Muscle of arm (tissue), 12 donors: ENCODE measurements around the gene ALOX12. TPM values are rescaled to one million over a fixed set of nuclear protein-coding genes. Genes with fewer than 3 reads are reported as not detected.

ENCODE experiments used
- DNase-seq: peaks from one replicate; pipeline ENCODE4 v3.0.0-alpha.2; 2013
- polyA plus RNA-seq, 12 donors: library from polyadenylated mRNA; unstranded; fragments of 120-200 nt; gene quantifications; one replicate each; pipeline ENCODE4 v1.2.1, GENCODE V29; 2013; ENCODE audit not compliant: insufficient read length in 12 of 12

The ALOX12 gene
- polyA plus RNA-seq, 12 donors: 0.62 to 4.0 (median 1.3) TPM; not detected in 2

DNA sequence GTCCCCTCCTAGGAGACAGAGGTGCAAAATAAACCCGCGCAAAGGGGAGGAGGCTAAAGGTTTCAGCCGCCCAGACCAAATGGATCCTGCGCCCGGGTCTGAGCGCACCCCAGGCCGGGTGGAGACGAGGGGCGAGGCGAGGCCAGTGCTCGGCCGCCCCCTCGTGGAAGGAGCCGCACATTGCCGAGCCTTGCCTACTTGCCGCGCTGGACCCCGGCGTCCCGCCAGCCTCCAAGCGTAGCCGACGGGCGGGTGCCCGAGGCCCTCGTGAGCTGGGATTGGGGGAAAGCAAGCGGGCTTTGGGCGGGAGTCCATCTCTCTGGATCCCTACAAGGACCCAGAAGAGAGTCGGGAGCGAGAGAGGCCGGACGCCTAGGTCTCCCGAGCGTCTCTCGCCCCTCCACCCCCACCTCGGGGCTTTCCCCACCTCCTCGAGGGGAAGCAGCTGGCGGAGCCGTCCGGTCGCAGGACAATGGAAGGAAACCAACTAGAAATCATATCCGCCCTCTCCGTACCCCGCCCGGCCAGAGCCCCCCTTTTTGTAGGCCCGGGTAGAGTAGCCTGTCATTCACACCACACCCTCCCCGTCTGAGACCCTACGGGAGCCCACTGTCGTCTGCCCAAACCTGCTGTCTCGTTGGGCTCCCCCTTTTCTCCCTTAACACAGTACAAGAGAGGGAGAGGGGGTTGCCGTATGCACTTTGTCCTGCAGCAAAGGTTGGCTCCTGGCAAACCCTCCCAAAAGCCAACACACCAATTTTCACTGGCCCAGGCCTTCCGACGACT lies 26.3 kb downstream of the ALOX12 start:
- DNase-seq: peak; percentile 75

DNA sequence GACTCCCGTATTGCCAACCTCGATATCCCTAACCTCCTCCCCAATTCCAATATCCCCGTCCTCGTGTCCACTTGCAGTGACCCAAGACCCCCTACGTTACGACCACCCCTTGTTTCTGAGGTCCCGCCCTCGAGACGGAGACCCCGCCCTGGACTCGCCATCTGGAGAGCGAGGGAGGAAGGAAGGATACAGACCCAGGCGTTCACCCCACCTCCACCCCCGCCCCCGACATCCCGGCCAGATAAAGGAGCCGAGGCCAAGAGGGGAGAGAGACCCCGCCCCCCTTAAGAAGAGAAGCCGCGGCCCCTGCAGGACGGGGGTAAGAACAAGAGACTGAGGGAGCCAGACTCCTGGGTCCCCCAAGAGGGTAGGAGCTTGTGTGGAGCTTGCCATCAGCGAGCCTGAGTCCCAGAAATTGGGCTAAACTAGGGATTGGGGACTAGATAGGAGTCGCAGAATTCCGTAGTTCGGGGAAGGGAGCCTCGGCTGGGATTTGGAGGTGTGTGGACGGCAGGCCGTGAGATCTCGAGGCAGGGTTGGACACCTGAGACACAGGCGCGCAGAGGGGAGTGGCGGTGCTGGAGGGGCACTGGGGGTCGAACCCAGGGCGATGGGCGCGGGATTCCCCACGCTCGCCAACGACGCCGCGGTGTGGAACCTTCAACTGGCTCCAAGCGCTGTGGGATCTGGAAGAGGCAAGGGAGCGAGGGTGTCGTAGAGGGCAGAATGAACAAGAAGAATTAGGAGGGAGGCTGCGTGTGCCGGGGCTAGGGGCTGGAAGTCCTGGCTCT lies 27.1 kb downstream of the ALOX12 start, which contains the start of gene BCL6B:
TSS of gene BCL6B (plus strand) at position 270 of the 791 bp plus-strand sequence. CDS start 622 bp downstream, outside the sequence.
- no peak for DNase-seq

DNA sequence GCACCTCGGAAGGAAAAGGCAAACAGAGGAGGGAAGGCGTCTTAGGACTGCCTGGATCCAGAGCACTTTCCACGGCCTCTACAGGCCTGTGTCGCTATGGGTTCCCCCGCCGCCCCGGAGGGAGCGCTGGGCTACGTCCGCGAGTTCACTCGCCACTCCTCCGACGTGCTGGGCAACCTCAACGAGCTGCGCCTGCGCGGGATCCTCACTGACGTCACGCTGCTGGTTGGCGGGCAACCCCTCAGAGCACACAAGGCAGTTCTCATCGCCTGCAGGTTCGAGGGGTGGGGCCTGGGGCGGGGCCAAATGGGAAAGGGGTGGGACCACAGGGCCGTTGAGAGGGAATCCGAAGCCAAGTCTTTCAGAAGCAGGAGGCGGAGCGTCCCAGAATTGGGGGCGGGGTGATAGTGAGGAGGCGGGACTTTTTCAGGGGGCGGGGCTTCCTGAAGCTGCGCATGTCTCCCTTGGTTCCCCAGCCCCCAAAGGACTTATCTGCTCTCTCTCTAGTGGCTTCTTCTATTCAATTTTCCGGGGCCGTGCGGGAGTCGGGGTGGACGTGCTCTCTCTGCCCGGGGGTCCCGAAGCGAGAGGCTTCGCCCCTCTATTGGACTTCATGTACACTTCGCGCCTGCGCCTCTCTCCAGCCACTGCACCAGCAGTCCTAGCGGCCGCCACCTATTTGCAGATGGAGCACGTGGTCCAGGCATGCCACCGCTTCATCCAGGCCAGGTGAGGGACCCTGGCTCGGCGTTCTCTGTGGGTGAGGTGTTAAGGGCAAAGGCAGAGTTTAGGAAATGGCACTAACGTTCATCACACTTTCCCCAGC lies 27.9 kb downstream of the ALOX12 start:
- DNase-seq: peak; percentile 72

DNA sequence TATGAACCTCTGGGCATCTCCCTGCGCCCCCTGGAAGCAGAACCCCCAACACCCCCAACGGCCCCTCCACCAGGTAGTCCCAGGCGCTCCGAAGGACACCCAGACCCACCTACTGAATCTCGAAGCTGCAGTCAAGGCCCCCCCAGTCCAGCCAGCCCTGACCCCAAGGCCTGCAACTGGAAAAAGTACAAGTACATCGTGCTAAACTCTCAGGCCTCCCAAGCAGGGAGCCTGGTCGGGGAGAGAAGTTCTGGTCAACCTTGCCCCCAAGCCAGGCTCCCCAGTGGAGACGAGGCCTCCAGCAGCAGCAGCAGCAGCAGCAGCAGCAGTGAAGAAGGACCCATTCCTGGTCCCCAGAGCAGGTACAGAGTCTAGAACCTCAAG lies 28.5 kb downstream of the ALOX12 start:
- no peak for DNase-seq

DNA sequence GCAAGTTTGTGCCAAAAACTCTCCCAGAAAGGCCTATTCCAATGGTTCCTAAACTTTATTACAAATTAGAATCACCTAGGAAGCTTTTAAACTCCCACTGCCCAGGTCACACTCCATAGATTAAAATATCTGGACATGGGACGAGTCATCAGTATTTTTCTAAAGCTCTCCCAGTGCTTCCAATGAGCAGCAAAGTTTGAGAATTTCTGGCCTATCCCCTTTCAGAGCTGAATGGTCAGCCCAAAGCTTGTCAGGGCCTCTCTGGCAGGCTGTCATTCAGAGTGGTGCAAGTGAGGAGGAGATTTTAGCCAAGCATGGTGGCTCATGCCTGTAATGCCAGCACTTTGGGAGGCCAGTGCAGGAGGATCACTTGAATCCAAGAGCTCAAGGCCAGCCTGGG lies 29.4 kb downstream of the ALOX12 start:
- DNase-seq: no peak

DNA sequence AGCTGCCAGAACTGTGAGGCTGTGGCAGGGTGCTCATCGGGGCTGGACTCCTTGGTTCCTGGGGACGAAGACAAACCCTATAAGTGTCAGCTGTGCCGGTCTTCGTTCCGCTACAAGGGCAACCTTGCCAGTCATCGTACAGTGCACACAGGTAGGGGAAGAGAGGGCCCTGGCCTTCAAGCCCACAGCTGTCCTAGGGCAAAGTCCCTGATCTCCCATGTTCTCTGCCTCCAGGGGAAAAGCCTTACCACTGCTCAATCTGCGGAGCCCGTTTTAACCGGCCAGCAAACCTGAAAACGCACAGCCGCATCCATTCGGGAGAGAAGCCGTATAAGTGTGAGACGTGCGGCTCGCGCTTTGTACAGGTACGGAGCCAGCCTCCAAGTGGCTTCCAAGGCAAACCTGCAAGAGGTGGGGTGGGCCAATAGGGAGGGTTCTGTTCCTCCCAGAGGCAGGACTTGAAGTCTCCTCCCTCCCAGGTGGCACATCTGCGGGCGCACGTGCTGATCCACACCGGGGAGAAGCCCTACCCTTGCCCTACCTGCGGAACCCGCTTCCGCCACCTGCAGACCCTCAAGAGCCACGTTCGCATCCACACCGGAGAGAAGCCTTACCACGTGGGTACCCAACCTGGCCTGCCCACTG lies 30.7 kb downstream of the ALOX12 start:
- no peak for DNase-seq

DNA sequence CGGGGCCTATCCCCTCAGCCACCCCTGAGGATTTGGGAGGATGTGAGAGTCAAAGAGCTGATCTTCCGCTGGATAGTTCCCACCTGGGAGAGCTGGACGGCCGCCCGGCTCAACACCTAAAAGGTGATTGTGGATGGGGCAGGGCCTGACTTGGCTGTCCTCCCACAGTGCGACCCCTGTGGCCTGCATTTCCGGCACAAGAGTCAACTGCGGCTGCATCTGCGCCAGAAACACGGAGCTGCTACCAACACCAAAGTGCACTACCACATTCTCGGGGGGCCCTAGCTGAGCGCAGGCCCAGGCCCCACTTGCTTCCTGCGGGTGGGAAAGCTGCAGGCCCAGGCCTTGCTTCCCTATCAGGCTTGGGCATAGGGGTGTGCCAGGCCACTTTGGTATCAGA lies 31.5 kb downstream of the ALOX12 start:
- DNase-seq: no peak

DNA sequence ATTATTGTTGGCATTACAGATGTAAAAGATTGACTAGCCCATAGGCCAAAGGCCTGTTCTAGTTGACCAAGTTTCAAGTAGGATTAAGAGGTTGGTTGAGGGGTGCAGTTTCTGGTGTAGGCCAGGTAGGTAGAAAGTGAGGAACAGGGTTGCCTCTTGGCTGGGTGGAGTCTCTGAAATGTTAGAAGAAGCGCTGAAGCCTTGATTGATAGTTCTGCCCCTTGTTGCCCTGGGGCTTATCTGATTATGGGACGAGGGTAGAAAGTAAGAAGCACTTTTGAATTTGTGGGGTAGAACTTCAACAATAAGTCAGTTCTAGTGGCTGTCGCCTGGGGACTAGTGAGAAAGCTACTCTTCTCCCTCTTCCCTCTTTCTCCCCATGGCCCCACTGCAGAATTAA lies 33.2 kb downstream of the ALOX12 start:
- DNase-seq: no peak

DNA sequence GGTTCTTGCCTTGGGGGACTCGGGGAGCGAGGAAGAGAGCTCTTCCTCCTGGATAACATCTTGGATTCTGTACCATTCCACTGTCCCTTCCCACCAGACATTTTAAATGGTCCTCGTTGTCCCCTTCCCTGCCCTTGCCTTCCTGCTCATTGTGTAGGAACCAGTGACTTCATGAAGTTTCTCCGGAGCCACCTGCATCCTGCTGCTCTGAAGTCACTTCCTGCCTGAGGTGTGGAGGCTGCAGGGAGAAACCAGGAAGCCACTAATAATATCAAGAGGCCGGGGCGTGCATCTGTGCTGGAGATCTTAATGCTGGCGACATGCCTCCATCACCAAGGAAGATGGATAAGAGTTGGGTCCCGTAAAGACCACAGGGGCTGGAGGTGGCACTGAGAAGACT lies 33.8 kb downstream of the ALOX12 start:
- DNase-seq: no peak

DNA sequence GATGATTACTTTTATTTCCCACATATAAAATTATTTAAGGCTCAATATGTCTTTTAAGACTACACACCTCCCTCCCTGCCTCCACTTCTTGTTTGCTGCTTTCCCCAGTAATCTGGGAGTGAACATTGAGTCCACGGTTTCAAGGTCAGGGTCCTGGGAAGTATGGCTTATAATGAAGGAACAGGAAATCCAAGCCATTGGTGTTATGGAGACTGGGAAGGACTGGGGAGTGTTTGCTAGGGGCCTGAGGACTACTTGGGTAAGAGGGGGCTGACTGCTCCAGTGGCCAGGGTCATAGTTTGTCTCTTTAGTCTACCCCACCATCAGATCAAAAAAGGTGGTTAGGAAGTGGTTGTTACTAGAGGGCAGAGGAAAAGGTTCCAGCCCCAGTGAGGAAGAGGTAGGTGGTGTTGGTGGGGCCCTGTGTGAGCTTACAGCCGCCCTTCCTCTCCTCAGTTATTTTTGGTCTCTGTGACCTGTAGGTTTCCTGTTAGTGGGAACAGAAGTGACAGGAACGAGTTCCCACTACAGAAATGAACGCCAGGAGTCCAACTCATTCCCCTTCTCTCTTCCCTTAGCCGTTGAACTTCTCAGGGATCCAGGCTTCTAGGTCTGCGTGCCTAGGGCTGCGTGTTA lies 39.2 kb downstream of the ALOX12 start:
- DNase-seq: no peak

DNA sequence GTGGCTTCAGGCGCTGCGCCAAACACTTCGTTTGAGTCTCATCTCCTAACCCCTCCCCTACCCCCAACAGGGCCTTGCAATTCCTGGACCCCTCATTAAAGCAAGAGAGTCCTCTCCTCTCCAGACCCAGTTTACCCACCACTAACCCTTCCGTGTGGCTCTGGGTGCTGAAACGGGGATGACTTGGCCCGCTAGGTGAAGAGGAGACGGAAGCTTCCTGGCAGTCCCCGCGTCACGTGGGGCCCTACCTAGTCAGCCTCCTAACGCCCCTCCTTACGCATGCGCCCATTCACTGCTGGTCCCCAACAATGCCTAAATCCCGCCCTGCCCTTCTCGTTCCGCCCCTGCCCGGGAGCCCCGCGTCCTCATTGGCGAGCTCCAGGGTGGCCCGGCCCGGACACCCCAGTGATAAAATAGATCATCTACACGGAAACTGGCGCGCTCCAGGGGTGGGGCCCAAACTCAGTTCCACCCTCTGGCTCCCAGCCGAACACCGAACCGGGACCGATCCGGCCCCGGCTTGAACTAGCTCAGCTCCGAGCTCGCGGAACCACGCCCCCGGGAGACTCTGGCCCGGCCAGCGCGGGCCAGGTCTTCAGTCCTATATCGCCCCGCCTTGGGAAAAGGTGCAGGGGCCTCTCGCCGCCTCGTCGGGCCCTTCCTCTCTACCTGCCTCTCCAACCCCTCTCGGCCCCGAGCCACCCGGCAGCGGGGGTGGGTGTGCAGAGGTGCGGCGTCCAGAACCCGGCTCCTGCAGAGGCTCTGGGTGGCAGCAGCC lies 39.9 kb downstream of the ALOX12 start, which contains the start of gene SLC16A13:
TSS of gene SLC16A13 (plus strand) at position 425 of the 778 bp plus-strand sequence. CDS start 368 bp downstream, outside the sequence.
- peak; percentile 84 for DNase-seq

DNA sequence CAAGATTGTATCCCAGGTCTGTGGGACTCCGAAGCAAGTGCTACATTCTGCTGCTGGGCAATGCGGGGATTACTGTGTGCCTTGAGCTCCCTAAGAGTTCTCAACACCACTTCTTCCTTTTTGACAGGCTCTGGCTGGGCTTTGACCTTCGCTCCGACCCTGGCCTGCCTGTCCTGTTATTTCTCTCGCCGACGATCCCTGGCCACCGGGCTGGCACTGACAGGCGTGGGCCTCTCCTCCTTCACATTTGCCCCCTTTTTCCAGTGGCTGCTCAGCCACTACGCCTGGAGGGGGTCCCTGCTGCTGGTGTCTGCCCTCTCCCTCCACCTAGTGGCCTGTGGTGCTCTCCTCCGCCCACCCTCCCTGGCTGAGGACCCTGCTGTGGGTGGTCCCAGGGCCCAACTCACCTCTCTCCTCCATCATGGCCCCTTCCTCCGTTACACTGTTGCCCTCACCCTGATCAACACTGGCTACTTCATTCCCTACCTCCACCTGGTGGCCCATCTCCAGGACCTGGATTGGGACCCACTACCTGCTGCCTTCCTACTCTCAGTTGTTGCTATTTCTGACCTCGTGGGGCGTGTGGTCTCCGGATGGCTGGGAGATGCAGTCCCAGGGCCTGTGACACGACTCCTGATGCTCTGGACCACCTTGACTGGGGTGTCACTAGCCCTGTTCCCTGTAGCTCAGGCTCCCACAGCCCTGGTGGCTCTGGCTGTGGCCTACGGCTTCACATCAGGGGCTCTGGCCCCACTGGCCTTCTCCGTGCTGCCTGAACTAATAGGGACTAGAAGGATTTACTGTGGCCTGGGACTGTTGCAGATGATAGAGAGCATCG lies 42.4 kb downstream of the ALOX12 start:
- no peak for DNase-seq

DNA sequence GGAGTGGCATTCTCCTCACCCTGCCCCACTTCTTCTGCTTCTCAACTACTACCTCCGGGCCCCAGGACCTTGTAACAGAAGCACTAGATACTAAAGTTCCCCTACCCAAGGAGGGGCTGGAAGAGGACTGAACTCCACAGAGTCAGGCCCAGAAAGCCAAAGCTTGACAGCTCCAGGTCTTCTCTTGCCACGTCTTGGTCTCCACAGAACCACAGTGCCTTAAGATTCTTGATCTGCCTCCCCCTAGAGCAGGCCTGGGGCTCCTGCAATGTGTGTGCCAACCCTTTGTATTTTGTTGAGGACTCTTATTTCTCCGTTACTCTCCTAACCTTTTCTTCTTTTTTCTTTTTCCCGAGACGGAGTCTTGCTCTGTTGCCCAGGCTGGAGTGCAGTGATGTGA lies 44.0 kb downstream of the ALOX12 start:
- no peak for DNase-seq

DNA sequence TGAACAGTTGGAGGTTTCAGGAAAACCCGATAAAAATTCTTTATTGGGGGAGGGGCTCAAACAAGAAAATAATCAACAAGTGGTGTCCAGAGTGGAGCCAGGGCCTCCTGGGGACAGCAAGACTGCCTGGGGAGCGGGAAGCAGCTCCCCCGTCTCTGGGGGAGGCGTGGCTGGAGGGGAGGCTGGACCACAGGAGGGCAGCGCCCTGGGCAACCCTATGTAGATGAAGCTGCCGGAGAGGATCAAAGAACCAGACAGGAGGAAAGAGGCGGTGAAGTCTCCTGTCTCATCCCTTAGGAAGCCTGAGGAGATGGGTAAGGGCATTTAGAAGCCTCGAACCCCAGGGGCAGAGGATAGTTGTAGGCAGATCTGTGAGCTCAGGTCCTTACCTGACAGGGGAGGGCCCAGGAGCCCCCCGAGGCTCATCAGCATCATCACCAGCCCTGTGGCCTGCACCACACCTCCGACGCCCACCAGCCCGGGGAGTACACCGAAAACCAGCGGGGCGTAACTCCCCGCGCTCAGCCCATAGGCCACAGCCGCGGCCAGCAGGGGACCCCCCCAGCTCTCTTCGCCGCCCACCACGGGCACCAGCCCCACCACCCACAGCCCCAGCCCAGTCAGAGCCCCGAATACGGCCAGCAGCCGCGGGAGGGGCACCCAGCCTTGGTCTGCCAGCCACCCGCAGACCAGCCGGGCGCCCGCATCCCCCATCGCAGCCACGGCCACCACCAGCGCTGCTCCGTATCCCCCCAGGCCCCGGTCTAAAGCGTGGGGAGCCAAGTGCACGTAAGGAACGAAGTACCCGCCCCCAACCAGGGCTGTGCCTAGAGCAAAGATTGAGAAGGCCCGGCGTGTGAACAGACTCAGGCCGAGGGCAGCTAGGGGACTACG lies 46.0 kb downstream of the ALOX12 start:
- DNase-seq: no peak

DNA sequence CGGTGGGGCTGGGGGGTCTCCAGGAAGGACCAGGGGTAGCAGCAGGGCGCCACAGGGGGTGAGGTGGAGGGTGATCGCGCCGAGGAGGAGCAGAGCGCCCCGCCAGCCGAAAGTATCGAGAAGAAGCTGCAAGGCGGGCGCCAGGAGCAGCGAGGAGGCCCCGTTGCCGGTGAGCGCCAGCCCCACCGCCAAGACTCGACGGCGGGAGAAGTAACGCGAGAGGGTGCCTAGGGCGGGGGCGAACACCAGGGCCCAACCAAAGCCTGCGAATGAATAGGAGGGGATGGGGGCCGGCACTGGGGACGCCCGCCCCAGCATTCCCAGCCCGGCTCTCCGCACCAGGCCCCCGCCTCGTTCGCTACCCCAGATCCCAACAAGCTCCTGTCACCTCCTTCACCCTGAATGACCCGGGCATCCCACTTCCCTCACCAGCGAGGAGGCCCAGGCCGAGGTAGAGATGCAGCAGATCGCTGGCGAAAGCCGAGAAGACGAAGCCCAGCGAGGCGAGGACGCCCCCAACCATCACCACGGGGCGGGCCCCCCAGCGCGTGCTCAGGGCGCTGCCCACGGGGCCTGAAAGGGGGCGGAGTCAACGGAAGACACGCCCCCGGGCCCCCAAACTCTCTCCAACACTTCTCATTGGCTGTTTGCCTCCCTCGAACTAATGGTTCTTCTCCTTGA lies 46.8 kb downstream of the ALOX12 start:
- no peak for DNase-seq

DNA sequence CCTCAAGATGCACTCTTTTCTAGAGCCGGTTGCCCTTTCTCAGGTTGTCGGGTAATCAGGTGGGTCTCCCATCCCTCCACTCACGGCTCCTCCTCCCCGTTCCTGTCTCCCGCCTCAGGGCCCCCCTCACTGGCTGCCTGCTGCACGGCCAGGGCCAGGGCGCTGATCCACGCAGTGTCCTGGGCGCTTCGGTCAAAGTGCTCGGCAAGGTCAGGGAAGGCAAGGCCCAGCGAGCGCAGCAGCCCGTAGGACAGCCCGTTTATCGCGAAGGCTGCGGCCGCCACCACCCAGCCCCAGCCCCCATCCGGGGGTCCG lies 47.3 kb downstream of the ALOX12 start:
- no peak for DNase-seq

DNA sequence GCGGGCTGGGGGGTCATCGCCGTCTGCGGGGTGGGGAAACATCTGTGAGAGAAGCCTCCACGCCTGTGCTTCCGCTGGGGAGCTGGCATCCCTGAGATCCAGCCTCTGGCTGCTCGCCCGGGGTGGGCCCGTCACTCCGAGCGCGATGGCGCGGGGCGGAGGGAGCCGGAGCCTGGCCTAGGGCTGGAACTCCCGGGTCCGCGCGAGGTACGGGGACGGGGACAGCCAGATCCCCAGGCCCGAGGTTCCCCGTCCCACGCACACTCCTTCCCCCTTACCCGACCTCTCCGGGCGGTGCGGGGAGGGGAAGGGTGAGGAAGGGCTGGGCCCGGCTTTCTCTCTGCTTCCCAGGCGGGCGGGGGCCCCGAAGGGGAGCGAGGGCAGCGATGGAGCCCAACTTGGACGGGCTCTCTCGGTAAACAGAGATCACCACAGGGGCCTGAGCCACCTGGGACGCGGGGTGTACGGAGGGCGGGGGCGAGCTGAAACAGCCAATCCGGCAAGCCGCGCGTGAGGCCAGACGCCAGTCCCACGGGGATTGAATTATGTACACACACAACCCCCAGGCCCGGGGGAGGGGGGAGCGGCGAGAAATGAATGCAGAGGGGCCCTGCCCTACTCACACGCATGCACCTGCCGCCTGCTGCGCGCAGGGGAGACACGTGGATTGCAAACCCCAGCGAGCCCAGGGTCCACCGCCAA lies 47.8 kb downstream of the ALOX12 start, which contains the start of gene SLC16A11:
TSS of gene SLC16A11 (minus strand) at position 596 of the 702 bp plus-strand sequence. CDS start at position 17, 579 bp downstream.
- DNase-seq: no peak
